ENCODE measurements around the gene ADCK2.
"Not testable (repeated sequence)": the region's sequence is repeated elsewhere in the genome, so short reads cannot be mapped to it uniquely, and the experiment has no call there.

Gene ADCK2

DNA sequence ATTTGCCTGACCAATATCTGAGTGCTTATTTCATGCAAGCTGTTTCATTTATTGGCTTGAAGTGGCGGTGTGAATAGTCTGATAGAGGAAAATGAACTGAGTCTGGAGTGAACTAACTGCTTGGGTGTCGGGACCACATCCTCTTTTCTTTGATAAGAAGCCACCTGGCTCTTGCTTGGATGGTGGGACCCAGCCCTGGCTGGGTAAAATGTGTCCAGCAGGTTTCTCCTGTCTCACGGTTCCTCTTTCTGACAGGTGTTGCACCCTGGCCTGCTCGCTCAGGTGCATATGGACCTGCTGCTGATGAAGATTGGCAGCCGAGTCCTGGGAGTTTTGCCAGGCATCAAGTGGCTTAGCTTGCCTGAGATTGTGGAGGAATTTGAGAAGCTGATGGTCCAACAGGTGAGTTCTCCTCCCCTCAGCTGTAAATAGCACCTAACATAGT lies 1.6 kb downstream of the ADCK2 start:
- DNase-seq (ENCODE audit: low read depth) = no peak

DNA sequence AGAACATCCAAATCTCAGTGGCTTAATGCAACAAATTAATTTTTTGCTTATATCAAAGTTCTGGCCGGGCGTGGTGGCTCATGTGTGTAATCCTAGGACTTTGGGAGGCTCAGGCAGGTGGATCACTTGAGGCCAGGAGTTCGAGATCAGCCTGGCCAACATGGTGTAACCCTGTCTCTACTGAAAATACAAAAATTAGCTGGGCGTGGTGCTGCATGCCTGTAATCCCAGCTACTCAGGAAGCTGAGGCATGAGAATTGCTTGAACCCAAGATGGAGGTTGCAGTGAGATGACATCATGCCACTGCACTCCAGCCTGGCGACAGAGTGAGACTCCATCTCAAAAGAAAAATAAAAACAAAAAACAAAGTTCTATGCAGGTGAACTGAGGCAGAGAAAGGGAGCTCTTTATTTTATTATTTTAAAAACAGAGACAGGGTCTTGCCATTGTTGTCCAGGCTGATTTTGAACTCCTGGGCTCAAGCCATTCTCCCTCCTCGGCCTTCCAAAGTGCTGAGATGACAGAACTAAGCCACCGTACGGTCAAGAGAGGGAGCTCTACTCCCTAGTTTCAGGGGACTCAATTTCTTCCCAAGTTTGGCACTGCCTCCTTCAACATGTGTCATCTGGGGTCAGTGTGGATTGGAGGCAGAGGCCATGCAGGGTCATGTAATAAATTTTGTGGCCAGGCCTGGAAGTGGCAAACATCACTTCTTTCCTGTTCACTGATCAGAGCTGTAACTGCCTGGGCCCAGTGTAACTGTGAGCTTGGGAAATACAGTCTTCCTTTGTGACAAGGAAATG lies 2.4 kb downstream of the ADCK2 start:
- DNase-seq (ENCODE audit: low read depth) = peak; percentile 52

DNA sequence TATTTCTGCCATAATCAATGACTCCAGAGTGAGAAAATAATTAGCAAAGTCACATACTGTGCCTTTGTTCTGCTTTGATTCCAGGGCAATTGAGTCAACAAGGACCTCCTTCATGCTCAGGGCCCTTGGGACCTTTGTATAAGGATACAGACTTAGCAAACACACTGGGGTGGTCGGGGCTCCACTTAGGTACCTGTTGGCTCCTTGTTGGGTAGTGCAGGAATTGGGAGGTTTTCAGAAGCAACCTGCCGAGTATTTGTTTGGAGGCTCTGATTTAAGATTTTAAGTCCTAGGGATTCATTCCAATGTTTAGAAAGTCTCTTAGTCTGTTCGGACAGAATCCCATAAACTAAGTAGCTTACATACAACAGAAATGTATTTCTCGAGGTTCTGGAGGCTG lies 3.0 kb downstream of the ADCK2 start:
- no peak for DNase-seq (ENCODE audit: low read depth)

DNA sequence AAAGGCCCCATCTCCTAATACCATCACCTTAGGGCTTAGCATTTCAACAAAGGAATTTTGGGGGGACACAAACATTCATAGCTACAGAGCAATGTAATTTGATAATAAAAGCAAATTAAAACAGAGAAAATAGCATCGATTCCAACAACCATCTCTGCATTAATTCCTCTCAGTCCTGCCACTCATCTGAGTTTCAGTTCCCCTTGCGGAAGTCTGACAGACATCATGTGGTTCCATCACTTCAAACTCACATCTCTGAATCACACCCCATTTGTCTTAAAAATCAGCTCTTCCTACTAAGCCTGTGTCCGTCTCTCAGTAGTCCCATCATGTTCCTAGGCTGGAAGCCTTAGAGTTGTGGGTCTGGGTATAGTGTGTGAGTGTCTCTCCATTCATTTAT lies 3.6 kb downstream of the ADCK2 start:
- no peak for DNase-seq (ENCODE audit: low read depth)

DNA sequence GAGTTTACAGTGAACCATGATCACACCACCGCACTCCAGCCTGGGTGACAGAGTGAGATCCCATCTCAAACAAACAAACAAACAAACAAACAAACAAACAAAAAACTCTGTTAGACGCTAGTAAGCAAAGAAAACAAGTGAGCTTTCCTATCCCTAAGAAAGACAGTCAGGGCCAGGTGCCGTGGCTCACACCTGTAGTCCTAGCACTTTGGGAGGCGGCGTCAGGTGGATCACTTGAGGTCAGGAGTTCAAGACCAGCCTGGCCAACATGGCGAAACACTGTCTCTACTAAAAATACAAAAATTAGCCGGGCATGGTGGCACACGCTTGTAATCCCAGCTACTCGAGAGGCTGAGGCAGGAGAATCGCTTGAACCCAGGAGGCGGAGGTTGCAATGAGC lies 4.2 kb downstream of the ADCK2 start:
- not testable (repeated sequence) for DNase-seq (ENCODE audit: low read depth)

DNA sequence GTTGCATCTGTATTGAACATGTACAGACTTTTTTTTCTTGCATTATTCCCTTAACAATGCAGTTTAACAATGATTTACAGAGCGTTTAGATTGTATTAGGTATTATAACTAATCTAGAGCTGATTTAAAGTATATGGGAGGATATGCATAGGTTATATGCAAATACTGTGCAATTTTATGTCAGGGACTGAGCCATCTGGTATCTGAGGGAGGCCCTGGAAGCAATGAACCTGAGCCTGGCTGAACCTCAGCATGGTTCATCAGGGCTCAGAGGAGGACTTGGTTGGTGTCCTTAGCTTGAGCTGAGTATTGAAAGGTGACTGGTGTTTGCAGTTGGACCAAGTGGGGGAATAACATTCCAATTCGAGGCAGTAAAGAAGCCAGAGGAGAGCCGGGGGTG lies 4.8 kb downstream of the ADCK2 start:
- no peak for DNase-seq (ENCODE audit: low read depth)

DNA sequence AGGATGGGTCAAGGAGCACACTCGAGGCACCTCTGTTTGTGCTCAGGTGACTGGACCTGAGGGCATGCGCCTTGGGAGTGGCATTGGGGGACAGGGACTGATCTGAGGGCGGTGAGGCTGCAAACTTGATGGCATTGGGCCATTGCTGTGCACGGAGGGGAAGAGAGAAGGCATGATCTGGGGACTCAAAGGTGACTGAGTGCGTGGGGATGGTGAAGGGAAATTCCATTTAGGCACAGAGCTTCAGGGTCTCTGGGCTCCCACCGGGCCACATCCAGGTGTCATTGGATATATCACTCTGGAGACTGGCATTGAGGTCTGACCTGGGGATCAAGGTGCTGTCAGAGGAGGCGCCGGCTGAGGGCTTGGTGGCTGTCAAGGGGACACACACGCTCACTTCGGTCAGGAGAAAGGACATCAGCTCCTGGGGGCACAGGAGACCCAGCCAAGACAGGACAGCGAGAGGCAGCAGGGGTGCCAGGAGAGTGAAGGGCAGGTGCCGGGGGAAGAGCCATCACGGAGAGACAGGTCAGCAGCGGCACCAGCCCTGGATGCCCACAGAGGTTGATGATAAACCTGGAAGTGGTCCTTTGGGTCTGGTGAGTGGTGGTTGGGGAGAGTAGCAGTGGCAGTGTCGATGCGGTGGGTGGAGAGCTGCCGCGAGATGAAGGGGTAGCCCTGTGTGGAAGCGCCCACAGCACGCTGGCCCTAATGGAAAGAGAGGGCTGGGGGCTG lies 5.5 kb downstream of the ADCK2 start:
- DNase-seq (ENCODE audit: low read depth) = no peak

DNA sequence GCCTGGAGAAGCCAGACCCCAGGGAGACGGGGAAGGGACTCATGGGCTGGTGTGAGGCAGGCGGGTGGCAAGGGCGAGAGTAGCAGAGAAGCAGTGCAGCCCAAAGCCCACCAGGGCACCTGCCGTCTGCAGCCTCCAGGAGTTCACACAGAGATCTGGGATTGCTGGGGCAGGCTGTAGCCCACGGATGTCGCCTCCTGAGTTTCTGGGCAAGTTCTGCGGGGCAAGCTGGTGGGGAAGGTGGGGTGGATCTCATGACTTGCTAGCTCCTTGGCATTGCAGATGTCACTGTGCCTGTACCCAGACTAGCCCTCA lies 6.0 kb downstream of the ADCK2 start:
- no peak for DNase-seq (ENCODE audit: low read depth)

DNA sequence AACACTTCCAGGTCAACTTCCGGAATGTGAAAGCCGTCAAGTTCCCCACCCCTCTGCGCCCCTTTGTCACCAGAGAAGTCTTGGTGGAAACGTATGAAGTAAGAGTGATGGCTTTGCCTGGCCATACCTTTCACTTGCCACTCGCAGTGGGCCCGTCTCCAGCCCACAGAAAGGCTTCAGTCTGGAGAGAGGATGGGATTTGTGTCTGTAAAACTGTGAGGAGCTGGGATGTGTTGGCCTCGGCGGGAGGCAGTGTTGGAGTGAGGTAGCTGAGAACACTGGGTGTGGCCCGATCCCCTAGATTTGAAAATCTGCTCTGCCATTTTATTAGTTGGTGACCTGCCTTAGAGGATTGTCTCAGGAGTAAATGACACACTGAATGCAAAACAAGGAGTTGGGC lies 6.4 kb downstream of the ADCK2 start:
- DNase-seq (ENCODE audit: low read depth) = no peak

DNA sequence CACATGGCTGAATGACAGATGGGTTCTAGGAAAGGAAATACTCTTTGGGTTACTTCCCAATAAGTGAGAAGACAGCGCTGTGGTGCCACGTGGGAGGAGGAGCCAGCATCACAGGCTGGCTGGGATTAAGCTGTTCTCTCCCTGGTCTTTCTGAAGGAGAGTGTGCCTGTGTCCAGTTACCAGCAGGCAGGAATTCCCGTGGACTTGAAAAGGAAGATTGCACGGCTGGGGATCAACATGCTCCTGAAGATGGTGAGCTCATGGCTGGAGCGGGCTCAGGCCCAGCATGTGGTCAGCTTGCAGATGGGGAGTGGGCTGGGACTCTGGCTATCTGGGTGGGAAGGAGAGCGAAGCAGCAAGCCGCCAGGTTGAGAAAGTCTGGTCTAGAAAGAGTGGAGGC lies 8.1 kb downstream of the ADCK2 start:
- no peak for DNase-seq (ENCODE audit: low read depth)

DNA sequence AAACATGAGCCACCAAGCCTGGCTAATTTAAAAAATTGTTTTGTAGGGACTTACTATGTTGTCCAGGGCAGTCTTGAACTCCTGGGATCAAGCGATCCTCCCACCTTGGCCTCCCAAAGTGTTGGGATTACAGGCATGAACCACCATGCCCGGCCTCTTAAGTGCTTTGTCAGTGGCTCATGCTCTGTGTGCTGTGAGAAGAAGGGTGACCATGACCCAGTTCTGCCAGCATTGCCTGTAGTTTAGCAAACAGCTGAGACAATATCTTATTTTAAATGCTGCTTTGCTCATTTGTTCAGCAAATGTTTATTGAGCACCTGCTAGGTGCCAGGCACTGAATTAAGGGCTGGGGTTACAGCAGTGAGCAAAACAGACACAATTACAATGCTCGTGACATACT lies 9.0 kb downstream of the ADCK2 start:
- DNase-seq (ENCODE audit: low read depth) = no peak

DNA sequence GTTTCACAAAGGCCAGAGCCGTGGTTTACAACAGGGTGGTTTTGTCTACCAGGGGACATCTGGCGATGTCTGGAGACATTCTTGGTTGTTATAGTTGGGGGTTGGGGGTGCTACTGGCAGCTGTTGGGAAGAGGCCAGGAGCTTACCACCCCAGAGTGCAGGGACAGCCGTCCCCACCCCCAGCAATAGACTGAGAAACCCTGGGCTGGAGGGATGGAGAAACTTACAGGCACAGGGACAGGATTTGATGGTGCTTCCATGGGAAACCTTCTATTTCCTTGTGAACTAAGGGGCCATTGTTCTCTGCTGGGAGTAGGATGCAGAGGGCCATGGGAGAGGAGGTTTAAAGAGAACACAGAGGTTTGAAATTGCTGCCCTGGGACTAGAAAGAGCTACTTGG lies 10.9 kb downstream of the ADCK2 start:
- no peak for DNase-seq (ENCODE audit: low read depth)

DNA sequence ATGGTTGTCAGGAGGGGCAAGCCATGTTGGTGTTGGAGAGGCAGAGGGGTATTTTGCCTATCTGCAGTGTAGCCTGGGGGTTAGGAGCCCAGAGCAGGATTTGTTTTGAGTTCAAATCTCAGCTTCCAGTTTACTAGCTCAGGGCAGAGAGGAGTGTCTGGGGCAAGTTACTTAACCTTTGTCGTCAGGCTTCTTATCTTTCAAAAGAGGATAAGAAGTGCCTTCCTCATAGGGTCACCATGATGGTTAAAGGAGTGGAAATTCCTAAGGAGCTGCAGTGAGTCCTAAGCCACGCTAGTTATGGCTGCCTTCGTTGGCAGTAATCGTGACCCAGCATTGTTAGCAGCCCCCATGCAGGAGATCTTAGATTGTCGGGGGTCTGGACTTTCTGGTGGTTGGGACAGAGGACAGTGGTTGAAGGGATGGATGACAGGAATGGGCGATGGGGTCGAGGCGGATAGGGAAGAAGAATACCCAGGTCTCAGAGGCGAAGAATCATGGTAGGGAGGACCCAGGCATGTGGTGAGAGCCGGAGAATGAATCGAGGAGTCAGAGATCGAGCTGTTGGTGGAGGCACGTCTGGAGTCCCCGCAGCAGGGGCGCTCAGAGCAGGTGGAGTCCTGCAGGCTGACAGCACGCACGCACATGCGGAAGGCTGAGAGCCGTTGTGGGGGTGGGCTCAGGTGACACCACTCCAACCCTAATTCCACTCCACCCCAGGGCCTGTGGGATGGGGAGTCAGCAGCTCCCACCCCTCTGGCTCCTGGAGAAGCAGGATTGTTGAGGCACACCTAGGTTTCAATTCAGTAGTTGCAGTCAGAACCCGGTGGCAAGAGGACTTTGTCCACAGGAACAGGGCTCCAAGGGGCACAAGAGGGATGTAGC lies 11.6 kb downstream of the ADCK2 start:
- no peak for DNase-seq (ENCODE audit: low read depth)

DNA sequence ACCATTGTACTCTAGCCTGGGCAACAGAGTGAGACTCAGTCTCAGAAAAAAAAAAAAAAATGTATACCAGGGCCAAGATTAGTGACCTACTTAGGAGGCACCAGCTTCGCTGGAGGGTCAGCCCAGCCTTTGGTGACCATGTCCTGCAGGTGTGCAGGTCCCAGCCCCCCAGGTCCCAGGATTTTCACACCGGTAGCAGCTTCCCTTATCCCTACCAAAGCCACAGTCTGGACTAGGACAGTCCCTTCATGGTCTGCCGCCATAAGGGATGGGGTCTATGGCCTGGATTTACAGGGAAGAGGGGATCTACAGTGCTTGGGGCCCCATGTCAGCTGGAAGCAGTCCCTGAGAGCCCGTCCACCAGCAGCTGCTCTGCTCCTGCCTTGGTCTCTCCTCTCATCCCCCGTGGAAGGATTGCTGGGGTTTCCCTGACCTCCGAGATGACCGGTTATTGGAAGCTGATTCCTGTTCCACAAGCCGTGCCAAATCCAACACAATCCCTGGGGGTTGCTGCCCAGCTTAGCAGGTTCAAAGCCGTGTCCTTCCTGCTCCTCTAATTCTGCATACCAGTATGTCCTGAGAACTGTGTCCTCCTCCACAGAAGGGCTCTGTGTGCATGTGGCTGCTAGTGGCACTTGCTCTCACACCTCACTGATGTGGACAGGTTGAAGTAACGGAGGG lies 12.8 kb downstream of the ADCK2 start:
- no peak for DNase-seq (ENCODE audit: low read depth)

DNA sequence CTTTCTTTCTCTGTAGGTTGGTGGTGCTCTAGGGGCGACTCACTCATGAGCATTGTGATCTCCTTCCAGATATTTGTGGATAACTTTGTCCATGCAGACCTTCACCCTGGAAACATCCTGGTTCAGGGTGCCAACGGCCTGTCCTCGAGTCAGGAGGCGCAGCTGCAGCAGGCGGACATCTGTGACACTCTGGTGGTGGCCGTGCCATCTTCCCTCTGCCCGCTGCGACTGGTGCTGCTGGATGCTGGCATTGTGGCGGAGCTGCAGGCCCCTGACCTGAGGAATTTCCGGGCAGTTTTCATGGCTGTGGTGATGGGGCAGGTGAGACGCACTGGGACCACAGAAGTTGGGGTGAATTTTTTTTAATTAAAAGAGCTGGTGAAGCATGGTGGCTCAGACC lies 14.2 kb downstream of the ADCK2 start:
- DNase-seq (ENCODE audit: low read depth) = no peak

DNA sequence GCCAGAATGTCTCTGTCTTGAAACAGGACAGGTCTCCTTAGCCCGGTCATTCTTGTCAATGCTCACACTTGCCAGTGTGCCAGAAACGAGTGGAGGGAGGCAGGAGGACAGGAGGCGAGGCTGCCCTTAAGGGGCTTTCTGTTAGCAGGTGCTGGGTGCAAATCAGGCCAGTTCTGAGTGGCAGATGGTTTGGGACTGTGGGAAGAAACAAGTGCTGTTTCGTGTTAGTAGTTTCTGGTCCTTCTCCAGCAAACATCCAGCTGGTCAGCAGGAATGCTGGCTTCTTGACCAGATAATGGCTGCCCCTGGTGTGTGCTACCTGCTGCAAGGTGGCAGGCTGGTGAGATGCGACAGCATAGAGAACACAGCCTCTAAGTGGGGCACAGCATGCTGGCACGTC lies 15.6 kb downstream of the ADCK2 start:
- DNase-seq (ENCODE audit: low read depth) = no peak

DNA sequence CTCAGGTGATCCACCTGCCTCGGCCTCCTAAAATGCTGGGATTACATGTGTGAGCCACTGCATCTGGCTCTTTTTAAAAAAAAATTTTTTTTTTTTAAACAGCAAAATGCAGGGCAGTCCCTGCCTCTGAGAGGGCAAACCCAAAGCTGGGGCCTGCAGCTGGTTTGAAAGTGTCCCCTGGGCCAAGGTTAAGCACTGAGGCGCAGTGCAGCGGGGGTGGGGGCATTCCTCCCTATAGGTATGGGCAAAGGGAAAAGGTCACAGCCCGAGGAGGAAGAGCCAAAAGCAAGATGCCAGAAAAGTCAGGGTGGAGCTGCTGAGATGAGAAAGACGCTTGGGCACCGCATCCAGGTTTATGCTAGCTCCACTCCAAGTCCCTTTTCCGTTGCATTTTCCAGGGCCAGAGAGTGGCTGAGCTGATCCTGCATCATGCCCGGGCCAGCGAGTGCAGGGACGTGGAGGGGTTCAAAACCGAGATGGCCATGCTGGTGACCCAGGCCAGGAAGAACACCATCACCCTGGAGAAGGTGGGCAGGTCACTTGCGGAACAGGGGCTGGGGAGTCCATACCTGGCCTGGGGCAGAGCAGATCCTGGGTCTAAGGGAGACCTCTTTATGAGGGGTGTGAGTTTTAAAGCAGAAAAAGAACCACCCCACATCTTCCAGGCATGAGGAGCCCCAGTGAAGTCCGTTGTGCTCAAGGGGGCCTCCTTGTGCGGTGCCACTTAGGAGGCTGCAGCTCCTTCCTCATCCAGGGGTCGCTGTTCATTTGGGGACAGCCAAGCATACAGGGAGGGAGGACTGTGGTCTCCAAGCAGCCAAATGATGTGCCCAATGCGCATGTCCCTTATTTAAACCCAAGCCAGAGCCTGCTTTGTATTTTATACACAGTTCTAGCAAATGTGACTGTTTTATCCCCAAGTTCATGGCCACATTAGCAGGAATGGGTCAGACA lies 16.7 kb downstream of the ADCK2 start:
- no peak for DNase-seq (ENCODE audit: low read depth)

DNA sequence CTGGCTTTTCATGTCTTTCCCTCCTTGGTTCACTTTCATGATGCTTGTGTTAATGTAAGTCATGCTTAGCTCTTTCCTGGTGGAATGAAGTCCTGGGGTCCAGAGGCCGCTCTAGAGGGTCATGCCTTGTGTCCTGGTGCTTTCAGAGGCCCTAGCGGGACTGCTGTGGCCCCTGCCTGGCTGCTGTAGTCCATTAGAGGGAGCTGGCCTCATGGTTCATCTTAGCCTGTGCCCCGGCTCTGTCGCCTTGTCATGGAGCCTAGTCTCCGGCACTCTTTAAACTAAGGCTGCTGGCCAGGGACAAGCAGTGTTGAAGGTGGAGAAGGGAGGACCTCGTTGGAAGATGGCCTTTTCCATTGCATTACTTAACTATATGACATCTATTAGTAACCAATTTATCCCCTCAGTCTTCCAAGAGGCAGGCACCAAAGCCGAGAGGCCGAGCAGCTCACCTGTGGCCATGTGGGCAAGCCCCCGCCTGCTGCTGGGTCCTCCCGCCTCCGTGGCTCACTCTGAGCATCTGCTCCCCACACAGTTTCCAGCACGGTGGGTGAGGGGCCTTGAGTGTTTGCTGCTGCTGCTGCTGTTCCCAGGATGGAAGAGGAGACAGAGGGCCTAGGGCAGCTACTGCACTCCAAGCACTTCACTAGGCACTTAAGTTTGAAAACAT lies 18.8 kb downstream of the ADCK2 start:
- DNase-seq (ENCODE audit: low read depth) = no peak

DNA sequence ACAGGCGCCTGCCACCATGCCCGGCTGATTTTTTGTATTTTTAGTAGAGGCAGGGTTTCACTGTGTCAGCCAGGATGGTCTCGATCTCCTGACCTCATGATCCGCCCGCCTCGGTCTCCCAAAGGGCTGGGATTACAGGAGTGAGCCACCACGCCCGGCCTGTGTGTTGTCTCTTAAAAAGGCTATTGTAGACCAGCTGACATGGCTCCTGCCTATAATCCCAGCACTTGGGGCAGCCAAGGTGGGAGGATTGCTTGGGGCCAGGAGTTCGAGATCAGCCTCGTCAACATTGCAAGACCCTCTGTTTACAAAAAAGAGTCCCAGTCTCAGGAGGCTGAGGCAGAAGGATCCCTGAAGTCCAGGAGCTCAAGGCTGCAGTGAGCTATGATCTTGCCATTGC lies 21.1 kb downstream of the ADCK2 start:
- not testable (repeated sequence) for DNase-seq (ENCODE audit: low read depth)

DNA sequence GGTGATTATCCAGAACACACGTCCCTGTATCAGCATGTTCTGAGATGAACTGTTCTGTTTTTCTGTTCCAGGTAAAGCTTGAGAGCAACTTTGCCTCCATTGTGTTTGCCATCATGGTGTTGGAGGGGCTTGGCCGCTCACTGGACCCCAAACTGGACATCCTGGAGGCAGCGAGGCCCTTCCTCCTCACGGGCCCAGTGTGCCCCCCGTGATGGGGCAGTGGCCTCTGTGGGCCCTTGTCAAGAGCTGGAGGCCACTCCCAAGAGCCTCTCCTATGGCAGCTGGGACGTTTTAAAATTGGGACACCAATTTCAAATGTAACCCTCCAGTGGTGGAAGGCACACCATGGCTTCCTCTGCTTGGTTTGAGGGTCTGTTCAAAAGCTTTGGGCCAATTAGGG lies 21.8 kb downstream of the ADCK2 start:
- no peak for DNase-seq (ENCODE audit: low read depth)

DNA sequence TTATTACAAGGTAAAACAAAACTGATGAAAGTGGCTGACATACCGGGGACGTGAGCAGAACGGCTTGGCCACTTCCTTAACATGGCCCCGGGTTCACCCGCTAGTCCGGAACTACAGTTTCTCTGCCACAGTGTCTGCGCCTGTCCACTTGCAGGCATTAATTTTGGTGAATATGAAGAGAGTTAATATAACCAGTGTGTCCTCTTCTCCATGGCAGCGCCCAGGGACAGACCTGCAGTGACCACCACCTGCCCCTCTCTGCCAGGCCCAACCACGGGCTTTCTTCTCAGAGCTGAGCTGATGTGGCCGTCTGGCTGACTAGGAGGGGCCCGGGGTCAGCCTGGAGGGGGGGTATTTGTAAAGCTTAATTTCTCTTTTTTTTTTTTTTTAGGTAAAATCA lies 22.6 kb downstream of the ADCK2 start:
- no peak for DNase-seq (ENCODE audit: low read depth)

All from GM04504 (cell line).